Activated T-helper 9 cell treated with anti-CD3 and anti-CD28 coated beads, Interleukin-2, amount 50 U/mL, for 16 hours (primary cell): ENCODE data around the gene OR2A42.
"Not testable (repeated sequence)": the region's sequence is repeated elsewhere in the genome, so short reads cannot be mapped to it uniquely, and the experiment has no call there.

Experiments used
- DNase-seq: peaks from one replicate; pipeline ENCODE4 v3.0.0-alpha.2; 2020; ENCODE audit warnings: low read depth

Gene OR2A42

GRCh38 chr7:144239365-144239764 is at the start of gene OR2A42:
TSS of gene OR2A42 (minus strand) at chr7:144239605. CDS start at chr7:144232843, 6,762 bp downstream.
- DNase-seq, result not testable (repeated sequence)

GRCh38 chr7:144287171-144287784 is 47.9 kb upstream of the OR2A42 start:
- DNase-seq, result not testable (repeated sequence)

- DNase-seq, result not testable (repeated sequence)
Observed at GRCh38 chr7:144283716-144284115, 44.3 kb upstream of the OR2A42 start.

- not testable (repeated sequence) for DNase-seq
Observed at GRCh38 chr7:144282490-144282889, 43.1 kb upstream of the OR2A42 start.

- DNase-seq, result not testable (repeated sequence)
Observed at GRCh38 chr7:144281981-144282380, 42.6 kb upstream of the OR2A42 start.

- not testable (repeated sequence) for DNase-seq
Observed at GRCh38 chr7:144280010-144280409, 40.6 kb upstream of the OR2A42 start.

- not testable (repeated sequence) for DNase-seq
Observed at GRCh38 chr7:144275281-144275680, 35.9 kb upstream of the OR2A42 start.

- DNase-seq, result not testable (repeated sequence)
Observed at GRCh38 chr7:144269188-144269587, 29.8 kb upstream of the OR2A42 start, which contains the start of gene CTAGE8. TSS of gene CTAGE8 (minus strand) at chr7:144269288. CDS start at chr7:144269250, 38 bp downstream.

GRCh38 chr7:144264692-144265091 is 25.3 kb upstream of the OR2A42 start, which contains the start of gene OR2A7:
TSS of gene OR2A7 (minus strand) at chr7:144264792. CDS start at chr7:144259628, 5,164 bp downstream.
- not testable (repeated sequence) for DNase-seq

- not testable (repeated sequence) for DNase-seq
Observed at GRCh38 chr7:144262128-144262527, 22.7 kb upstream of the OR2A42 start.

- not testable (repeated sequence) for DNase-seq
Observed at GRCh38 chr7:144259067-144259466, 19.7 kb upstream of the OR2A42 start.

GRCh38 chr7:144256112-144256511 is 16.7 kb upstream of the OR2A42 start:
- DNase-seq, result no peak

- DNase-seq, result no peak
Observed at GRCh38 chr7:144255471-144255897, 16.1 kb upstream of the OR2A42 start.

- not testable (repeated sequence) for DNase-seq
Observed at GRCh38 chr7:144252307-144252706, 12.9 kb upstream of the OR2A42 start.

GRCh38 chr7:144247674-144248330 is 8.4 kb upstream of the OR2A42 start:
- DNase-seq, result not testable (repeated sequence)

GRCh38 chr7:144246967-144247366 is 7.6 kb upstream of the OR2A42 start:
- not testable (repeated sequence) for DNase-seq

- not testable (repeated sequence) for DNase-seq
Observed at GRCh38 chr7:144245372-144245771, 6.0 kb upstream of the OR2A42 start.

GRCh38 chr7:144238530-144239082 is 799 bp downstream of the OR2A42 start:
- not testable (repeated sequence) for DNase-seq

- DNase-seq, result not testable (repeated sequence)
Observed at GRCh38 chr7:144233039-144233438, 6.4 kb downstream of the OR2A42 start.

- not testable (repeated sequence) for DNase-seq
Observed at GRCh38 chr7:144231027-144231426, 8.4 kb downstream of the OR2A42 start.

- DNase-seq, result not testable (repeated sequence)
Observed at GRCh38 chr7:144228810-144229209, 10.6 kb downstream of the OR2A42 start.

GRCh38 chr7:144226866-144227265 is 12.5 kb downstream of the OR2A42 start:
- not testable (repeated sequence) for DNase-seq

GRCh38 chr7:144223675-144224074 is 15.7 kb downstream of the OR2A42 start:
- DNase-seq, result not testable (repeated sequence)
